Parathyroid adenoma (tissue), 2 donors: ENCODE results near the gene NOTUM.

Experiments
- H2AFZ ChIP-seq: fragments of 300-600 bp; sonication (generic); one replicate; pipeline ENCODE4 v1.7.0; 2017; ENCODE audit warnings: antibody characterized with exemption, mild to moderate bottlenecking
- H3K27ac ChIP-seq: fragments of 300-600 bp; sonication (generic); one replicate; pipeline ENCODE4 v1.7.0; 2017
- H3K27me3 ChIP-seq: fragments of 300-600 bp; sonication (generic); one replicate; pipeline ENCODE4 v1.7.0; 2017; ENCODE audit warnings: low read length; ENCODE audit not compliant: control insufficient read depth, insufficient read depth
- H3K36me3 ChIP-seq: fragments of 300-600 bp; sonication (generic); one replicate; pipeline ENCODE4 v1.7.0; 2017; ENCODE audit warnings: low read length; ENCODE audit not compliant: control insufficient read depth, insufficient read depth
- H3K4me1 ChIP-seq: fragments of 300-600 bp; sonication (generic); one replicate; pipeline ENCODE4 v1.7.0; 2017; ENCODE audit warnings: control low read depth
- H3K4me2 ChIP-seq: fragments of 300-600 bp; sonication (generic); one replicate; pipeline ENCODE4 v1.7.0; 2017; ENCODE audit warnings: low read length
- H3K4me3 ChIP-seq: fragments of 300-600 bp; sonication (generic); one replicate; pipeline ENCODE4 v1.7.0; 2017; ENCODE audit warnings: low read depth, low read length
- H3K79me2 ChIP-seq: fragments of 300-600 bp; sonication (generic); one replicate; pipeline ENCODE4 v1.7.0; 2017; ENCODE audit warnings: control low read depth
- H3K9ac ChIP-seq: fragments of 300-600 bp; sonication (generic); one replicate; pipeline ENCODE4 v1.7.0; 2017; ENCODE audit warnings: mild to moderate bottlenecking
- H3K9me3 ChIP-seq: fragments of 300-600 bp; sonication (generic); one replicate; pipeline ENCODE4 v1.7.0; 2017; ENCODE audit warnings: low read length; ENCODE audit not compliant: control insufficient read depth
- TF ChIP-seq, protein P1 (sequence below): fragments of 300-600 bp; sonication (generic); IDR thresholded peaks from one replicate; pipeline ENCODE4 v1.7.0; 2017; ENCODE audit warnings: antibody characterized with exemption, mild to moderate bottlenecking
- donor health status: primary hyperparathyroidism.

NOTUM gene

DNA sequence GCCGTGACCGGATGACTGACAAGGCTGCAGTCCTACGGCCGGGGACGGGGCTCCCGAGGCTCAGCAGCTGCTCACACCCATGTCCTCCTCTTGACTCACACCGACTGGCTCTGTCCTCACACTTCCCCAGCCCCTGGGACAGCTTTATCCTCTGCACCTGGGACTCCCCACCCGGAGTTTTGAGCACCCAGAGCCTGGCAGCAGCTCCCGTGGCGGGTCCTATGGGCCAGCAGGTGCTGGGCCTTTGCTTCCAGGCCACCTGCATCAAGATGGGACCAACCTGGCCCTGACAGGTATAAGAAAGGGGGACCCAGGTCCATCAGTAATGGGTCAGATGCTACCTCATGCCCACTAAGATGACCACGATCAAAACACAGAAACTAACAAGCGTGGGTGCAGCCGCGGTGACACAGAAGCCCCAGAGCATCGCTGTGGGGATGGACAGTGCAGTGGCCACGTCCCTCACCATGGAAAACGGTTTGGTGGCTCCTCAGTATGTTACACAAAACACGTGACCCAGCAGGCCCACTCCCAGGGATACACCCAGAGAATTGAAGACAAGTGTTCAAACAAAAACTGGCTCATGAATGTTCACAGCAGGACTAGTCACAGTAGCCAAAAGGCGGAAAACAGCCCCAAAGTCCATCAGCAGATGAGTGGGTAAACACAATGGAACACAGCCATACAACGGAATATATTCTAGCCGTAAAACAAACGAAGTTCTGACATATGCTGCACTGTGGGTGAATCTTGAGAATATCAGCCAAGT lies 3.3 kb upstream of the NOTUM start:
- H3K4me2 ChIP-seq: no peak overlapping the region

DNA sequence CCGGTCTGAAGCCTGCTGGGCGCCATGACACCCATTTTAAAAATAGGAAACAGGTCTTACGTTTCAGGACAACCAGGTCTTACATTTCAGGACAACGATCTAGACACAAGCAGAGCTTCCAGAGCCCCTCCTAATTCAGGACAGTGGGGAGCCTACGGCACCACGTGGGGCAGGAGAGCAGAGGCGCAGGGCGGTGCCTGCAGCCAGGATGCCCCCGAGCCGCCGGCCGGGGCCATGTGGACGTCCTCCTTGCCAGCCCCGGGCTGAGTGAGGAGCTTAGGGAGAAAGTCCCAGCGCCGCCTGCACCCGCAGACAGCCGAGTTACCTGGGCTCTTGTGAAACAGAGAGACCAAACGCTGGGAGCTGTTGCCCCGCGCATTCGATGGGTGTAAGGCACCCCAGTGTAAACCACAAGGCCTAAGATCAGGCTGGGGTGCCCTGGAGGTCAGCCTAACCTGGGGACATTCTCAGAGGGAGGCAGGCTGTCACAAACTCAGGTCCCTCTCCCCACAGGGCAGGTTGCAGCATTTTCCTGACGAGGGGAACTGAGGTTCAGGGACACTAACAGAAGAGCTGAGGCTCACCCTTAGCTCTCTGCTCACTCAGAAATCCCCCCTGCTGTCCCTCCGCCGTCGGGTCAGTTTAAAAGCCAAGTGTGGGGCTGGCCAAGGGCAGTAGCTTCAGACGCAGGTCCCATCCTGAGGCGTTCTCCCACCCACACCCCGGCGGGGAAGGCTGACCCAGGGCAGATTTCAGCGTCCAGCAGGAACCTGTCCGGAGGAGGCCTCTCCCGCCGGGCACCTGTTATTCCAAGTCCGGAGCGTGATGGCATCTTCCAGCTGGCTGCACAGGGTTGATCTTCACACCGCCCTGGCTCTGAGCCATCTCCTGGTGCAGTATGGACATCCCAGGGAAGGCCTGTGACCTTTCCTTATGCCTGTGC lies 1.8 kb upstream of the NOTUM start:
- Histone ChIP-seq H3K27ac (no peak overlapping the region), H3K4me2 (no peak overlapping the region), H2AFZ (no peak overlapping the region), H3K9ac (no peak overlapping the region), H3K36me3 (no peaks in the 10 kb centered on the region), H3K9me3 (no peaks in the 10 kb centered on the region), H3K27me3 (no peaks in the 10 kb centered on the region), H3K79me2 (no peaks in the 10 kb centered on the region), H3K4me1 (peaks cover 4% of the 10 kb centered on the region), H3K4me3 (no peak overlapping the region)
- TF ChIP-seq, protein P1, sequence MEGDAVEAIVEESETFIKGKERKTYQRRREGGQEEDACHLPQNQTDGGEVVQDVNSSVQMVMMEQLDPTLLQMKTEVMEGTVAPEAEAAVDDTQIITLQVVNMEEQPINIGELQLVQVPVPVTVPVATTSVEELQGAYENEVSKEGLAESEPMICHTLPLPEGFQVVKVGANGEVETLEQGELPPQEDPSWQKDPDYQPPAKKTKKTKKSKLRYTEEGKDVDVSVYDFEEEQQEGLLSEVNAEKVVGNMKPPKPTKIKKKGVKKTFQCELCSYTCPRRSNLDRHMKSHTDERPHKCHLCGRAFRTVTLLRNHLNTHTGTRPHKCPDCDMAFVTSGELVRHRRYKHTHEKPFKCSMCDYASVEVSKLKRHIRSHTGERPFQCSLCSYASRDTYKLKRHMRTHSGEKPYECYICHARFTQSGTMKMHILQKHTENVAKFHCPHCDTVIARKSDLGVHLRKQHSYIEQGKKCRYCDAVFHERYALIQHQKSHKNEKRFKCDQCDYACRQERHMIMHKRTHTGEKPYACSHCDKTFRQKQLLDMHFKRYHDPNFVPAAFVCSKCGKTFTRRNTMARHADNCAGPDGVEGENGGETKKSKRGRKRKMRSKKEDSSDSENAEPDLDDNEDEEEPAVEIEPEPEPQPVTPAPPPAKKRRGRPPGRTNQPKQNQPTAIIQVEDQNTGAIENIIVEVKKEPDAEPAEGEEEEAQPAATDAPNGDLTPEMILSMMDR: no peak

More for the DNA sequence above, 3.3 kb upstream of the NOTUM start:
- Histone ChIP-seq H3K27me3 (no peaks in the 10 kb centered on the region), H3K79me2 (no peaks in the 10 kb centered on the region), H3K36me3 (no peaks in the 10 kb centered on the region), H2AFZ (no peak overlapping the region), H3K9ac (no peak overlapping the region), H3K4me1 (peaks cover 11% of the 10 kb centered on the region), H3K9me3 (no peaks in the 10 kb centered on the region), H3K4me3 (no peak overlapping the region), H3K27ac (no peak overlapping the region)
- TF ChIP-seq, protein P1: no peak

DNA sequence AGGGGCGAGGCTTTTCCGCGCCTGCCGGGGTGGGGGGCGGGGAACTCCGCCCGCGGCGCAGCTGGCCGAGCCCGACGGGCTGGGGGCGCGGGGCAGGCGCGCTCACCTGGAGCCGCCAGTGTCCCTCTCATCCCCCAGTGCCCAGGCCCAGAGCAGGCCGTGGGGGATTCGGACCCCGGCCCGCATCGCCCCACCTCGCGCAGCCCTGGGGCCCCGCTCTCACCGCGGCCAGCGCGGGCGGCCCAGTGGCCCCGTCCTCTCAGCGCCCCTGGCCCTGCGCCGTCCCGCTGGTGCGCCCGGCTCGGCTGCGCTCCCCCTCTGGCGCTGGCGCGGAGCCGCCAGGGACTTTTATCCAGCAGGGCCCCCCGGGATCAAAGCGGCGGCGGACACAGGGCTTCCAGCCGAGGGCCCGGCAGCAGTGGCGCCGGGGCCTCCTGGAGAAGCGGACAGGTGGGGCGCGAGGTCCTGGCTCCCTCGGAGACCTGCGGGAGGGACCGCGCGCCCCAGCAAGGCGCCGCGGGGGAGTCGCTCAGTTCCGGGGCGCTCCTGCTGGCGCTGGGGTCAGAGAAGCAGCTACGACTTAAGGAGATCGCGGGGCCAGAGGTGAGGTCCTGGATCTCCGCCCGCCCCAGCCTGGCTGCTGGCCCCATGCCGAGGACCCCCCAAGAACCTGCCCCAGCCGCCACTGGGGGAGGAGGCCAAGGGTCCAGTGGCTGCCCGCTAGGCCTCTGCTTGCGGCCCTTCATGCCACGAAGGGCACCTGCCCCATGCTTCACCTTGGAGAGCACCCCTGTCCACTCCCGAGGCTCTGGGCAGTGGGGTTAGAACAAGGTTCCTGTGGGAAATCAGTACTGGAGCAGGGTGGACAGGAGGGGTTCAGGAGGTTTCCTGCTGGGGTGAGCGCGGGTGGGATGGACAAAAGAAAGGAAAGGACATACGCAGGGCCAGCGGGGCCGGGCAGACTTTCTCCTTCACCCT lies 823 bp upstream of the NOTUM start:
- TF ChIP-seq, protein P1: no peak
- Histone ChIP-seq H3K4me1 (no peaks in the 10 kb centered on the region), H3K9ac (no peak overlapping the region), H3K4me2 (no peak overlapping the region), H3K27ac (no peak overlapping the region), H2AFZ (no peak overlapping the region), H3K36me3 (no peaks in the 10 kb centered on the region), H3K27me3 (no peaks in the 10 kb centered on the region), H3K79me2 (no peaks in the 10 kb centered on the region), H3K9me3 (no peaks in the 10 kb centered on the region), H3K4me3 (no peak overlapping the region)

DNA sequence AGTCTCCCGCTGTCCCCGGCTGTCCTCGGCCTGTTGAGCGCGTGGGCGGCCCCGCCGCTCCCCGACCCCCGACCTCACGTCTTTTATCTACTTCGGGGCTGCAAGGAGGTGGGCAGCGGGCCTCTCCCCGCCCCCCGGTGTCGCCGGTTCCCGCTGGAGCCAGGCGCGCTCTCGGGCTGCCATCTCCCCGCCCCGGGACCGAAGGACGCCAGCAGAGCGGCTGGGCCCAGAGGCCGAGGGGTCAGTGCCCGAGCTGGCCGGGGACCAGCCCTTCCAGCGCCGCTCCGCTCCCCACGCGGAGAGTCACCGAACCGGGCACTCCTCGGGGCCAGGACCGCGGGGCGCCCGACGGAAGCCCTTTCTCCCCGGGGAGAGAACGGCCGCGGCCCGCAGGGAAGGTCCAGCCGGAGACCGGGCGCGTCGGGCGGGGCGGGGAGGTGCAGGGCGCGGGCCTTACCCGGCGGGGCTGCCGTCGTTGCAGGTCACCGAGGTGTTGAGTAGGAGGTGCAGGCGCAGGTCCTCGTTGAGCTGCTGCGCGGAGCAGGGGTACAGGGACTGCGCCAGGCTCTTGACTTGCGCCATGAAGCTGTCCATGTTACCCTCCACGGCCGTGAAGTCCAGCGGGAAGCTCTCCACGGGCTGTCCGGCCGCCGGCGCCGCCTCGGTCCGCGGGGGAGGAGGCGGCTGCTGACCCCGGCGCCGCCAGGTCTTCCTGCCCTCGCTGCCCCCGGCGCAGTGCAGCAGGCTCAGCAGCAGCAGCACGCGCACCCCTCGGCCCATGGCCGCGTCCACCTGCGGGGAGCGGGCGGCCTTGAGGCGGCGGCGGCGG lies 643 bp downstream of the NOTUM start:
- no peaks in the 10 kb centered on the region for H3K27me3 ChIP-seq
- no peaks in the 10 kb centered on the region for H3K36me3 ChIP-seq
- H3K4me2 ChIP-seq: peak overlapping the region; percentile 67
- H3K27ac ChIP-seq: no peak overlapping the region
- peak overlapping the region; percentile 44 for H3K4me3 ChIP-seq
- H3K9me3 ChIP-seq: no peaks in the 10 kb centered on the region
- H3K4me1 ChIP-seq: no peaks in the 10 kb centered on the region
- H2AFZ ChIP-seq: peak overlapping the region; percentile 68
- TF ChIP-seq, protein P1: no peak
- no peaks in the 10 kb centered on the region for H3K79me2 ChIP-seq
- no peak overlapping the region for H3K9ac ChIP-seq
